ENCODE data around the gene ARGLU1.

The ARGLU1 gene

GRCh38 chr13:106522898-106523525 is 44.9 kb downstream of the ARGLU1 start:
- DNase-seq, result no peak

GRCh38 chr13:106522112-106522705 is 45.7 kb downstream of the ARGLU1 start:
- DNase-seq, result no peak

- DNase-seq, result no peak
Observed at GRCh38 chr13:106521095-106521799, 46.7 kb downstream of the ARGLU1 start.

- DNase-seq, result no peak
Observed at GRCh38 chr13:106520251-106521054, 47.5 kb downstream of the ARGLU1 start.

- no peak for DNase-seq
Observed at GRCh38 chr13:106518512-106518911, 49.4 kb downstream of the ARGLU1 start.

GRCh38 chr13:106517109-106517847 is 50.7 kb downstream of the ARGLU1 start:
- DNase-seq, result no peak

- no peak for DNase-seq
Observed at GRCh38 chr13:106515635-106516254, 52.2 kb downstream of the ARGLU1 start.

- no peak for DNase-seq
Observed at GRCh38 chr13:106514928-106515634, 52.9 kb downstream of the ARGLU1 start.

- no peak for DNase-seq
Observed at GRCh38 chr13:106513025-106513983, 54.6 kb downstream of the ARGLU1 start.

GRCh38 chr13:106507560-106508274 is 60.2 kb downstream of the ARGLU1 start:
- no peak for DNase-seq

- DNase-seq, result no peak
Observed at GRCh38 chr13:106506286-106506685, 61.7 kb downstream of the ARGLU1 start.

GRCh38 chr13:106505732-106506131 is 62.2 kb downstream of the ARGLU1 start:
- no peak for DNase-seq

- DNase-seq, result no peak
Observed at GRCh38 chr13:106505295-106505694, 62.6 kb downstream of the ARGLU1 start.

- no peak for DNase-seq
Observed at GRCh38 chr13:106503730-106504453, 64.0 kb downstream of the ARGLU1 start.

- DNase-seq, result no peak
Observed at GRCh38 chr13:106503272-106503671, 64.7 kb downstream of the ARGLU1 start.

GRCh38 chr13:106500445-106500844 is 67.5 kb downstream of the ARGLU1 start:
- no peak for DNase-seq

- no peak for DNase-seq
Observed at GRCh38 chr13:106499896-106500295, 68.0 kb downstream of the ARGLU1 start.

- no peak for DNase-seq
Observed at GRCh38 chr13:106499113-106499512, 68.8 kb downstream of the ARGLU1 start.

GRCh38 chr13:106498571-106498970 is 69.4 kb downstream of the ARGLU1 start:
- no peak for DNase-seq
